Parathyroid adenoma (tissue), 2 donors: ENCODE data around the gene SEPTIN6.
"Not testable (repeated sequence)": the region's sequence is repeated elsewhere in the genome, so short reads cannot be mapped to it uniquely, and the experiment has no call there.

Source experiments
- H2AFZ ChIP-seq: fragments of 300-600 bp; sonication (generic); one replicate; pipeline ENCODE4 v1.7.0; 2017; ENCODE audit warnings: antibody characterized with exemption, mild to moderate bottlenecking
- H3K27ac ChIP-seq: fragments of 300-600 bp; sonication (generic); one replicate; pipeline ENCODE4 v1.7.0; 2017
- H3K27me3 ChIP-seq: fragments of 300-600 bp; sonication (generic); one replicate; pipeline ENCODE4 v1.7.0; 2017; ENCODE audit warnings: low read length; ENCODE audit not compliant: control insufficient read depth, insufficient read depth
- H3K36me3 ChIP-seq: fragments of 300-600 bp; sonication (generic); one replicate; pipeline ENCODE4 v1.7.0; 2017; ENCODE audit warnings: low read length; ENCODE audit not compliant: control insufficient read depth, insufficient read depth
- H3K4me1 ChIP-seq: fragments of 300-600 bp; sonication (generic); one replicate; pipeline ENCODE4 v1.7.0; 2017; ENCODE audit warnings: control low read depth
- H3K4me2 ChIP-seq: fragments of 300-600 bp; sonication (generic); one replicate; pipeline ENCODE4 v1.7.0; 2017; ENCODE audit warnings: low read length
- H3K4me3 ChIP-seq: fragments of 300-600 bp; sonication (generic); one replicate; pipeline ENCODE4 v1.7.0; 2017; ENCODE audit warnings: low read depth, low read length
- H3K79me2 ChIP-seq: fragments of 300-600 bp; sonication (generic); one replicate; pipeline ENCODE4 v1.7.0; 2017; ENCODE audit warnings: control low read depth
- H3K9ac ChIP-seq: fragments of 300-600 bp; sonication (generic); one replicate; pipeline ENCODE4 v1.7.0; 2017; ENCODE audit warnings: mild to moderate bottlenecking
- H3K9me3 ChIP-seq: fragments of 300-600 bp; sonication (generic); one replicate; pipeline ENCODE4 v1.7.0; 2017; ENCODE audit warnings: low read length; ENCODE audit not compliant: control insufficient read depth
- CTCF ChIP-seq: fragments of 300-600 bp; sonication (generic); IDR thresholded peaks from one replicate; pipeline ENCODE4 v1.7.0; 2017; ENCODE audit warnings: antibody characterized with exemption, mild to moderate bottlenecking
- donor health status: primary hyperparathyroidism.

Gene SEPTIN6

GRCh38 chrX:119687661-119688413, 5.1 kb downstream of the SEPTIN6 start:
- H3K9me3 ChIP-seq, result no peaks in the 10 kb centered on the region
- no peak overlapping the region for H3K27ac ChIP-seq
- H3K4me3 ChIP-seq, result no peak overlapping the region
- no peak overlapping the region for H3K4me2 ChIP-seq
- peaks cover 8% of the 10 kb centered on the region for H3K4me1 ChIP-seq
- H3K9ac ChIP-seq, result no peak overlapping the region
- no peak for TF ChIP-seq CTCF
- H2AFZ ChIP-seq, result no peak overlapping the region
- peaks cover 9% of the 10 kb centered on the region for H3K79me2 ChIP-seq
- H3K36me3 ChIP-seq, result no peaks in the 10 kb centered on the region
- no peaks in the 10 kb centered on the region for H3K27me3 ChIP-seq

- H3K27ac ChIP-seq, result peak overlapping the region; percentile 83
- peaks cover 7% of the 10 kb centered on the region for H3K79me2 ChIP-seq
- peak overlapping the region; percentile 53 for H2AFZ ChIP-seq
- no peak overlapping the region for H3K9ac ChIP-seq
- TF ChIP-seq CTCF, result no peak
- H3K27me3 ChIP-seq, result no peaks in the 10 kb centered on the region
- H3K36me3 ChIP-seq, result no peaks in the 10 kb centered on the region
- peaks cover 8% of the 10 kb centered on the region for H3K4me1 ChIP-seq
- H3K4me2 ChIP-seq, result no peak overlapping the region
- no peak overlapping the region for H3K4me3 ChIP-seq
- no peaks in the 10 kb centered on the region for H3K9me3 ChIP-seq
These were observed 6.8 kb downstream of the SEPTIN6 start for GRCh38 chrX:119686087-119686691.

- Histone ChIP-seq H3K4me2 (no peak overlapping the region), H3K9ac (no peak overlapping the region), H3K9me3 (no peaks in the 10 kb centered on the region), H3K4me1 (peaks cover 5% of the 10 kb centered on the region), H2AFZ (peak overlapping the region; percentile 53), H3K27me3 (no peaks in the 10 kb centered on the region), H3K4me3 (no peak overlapping the region), H3K27ac (peak overlapping the region; percentile 83), H3K36me3 (no peaks in the 10 kb centered on the region), H3K79me2 (peaks cover 2% of the 10 kb centered on the region)
- no peak for TF ChIP-seq CTCF
These were observed 7.5 kb downstream of the SEPTIN6 start for GRCh38 chrX:119685225-119686066.

GRCh38 chrX:119684916-119685224, 8.1 kb downstream of the SEPTIN6 start:
- no peak overlapping the region for H3K4me2 ChIP-seq
- H3K27me3 ChIP-seq, result no peaks in the 10 kb centered on the region
- H3K79me2 ChIP-seq, result peaks cover 2% of the 10 kb centered on the region
- H3K4me1 ChIP-seq, result peaks cover 5% of the 10 kb centered on the region
- no peaks in the 10 kb centered on the region for H3K9me3 ChIP-seq
- no peaks in the 10 kb centered on the region for H3K36me3 ChIP-seq
- TF ChIP-seq CTCF, result no peak
- H3K9ac ChIP-seq, result no peak overlapping the region
- H2AFZ ChIP-seq, result no peak overlapping the region
- H3K27ac ChIP-seq, result peak overlapping the region; percentile 83
- H3K4me3 ChIP-seq, result no peak overlapping the region

GRCh38 chrX:119684312-119684711, 8.7 kb downstream of the SEPTIN6 start:
- H3K36me3 ChIP-seq, H3K4me1 ChIP-seq, H3K79me2 ChIP-seq, H3K27me3 ChIP-seq, H3K4me2 ChIP-seq, H3K9ac ChIP-seq, H3K9me3 ChIP-seq, H3K27ac ChIP-seq, H2AFZ ChIP-seq, H3K4me3 ChIP-seq: not testable (repeated sequence)
